OCI-LY7 (cell line): ENCODE results near the gene CBX8.

Experiments
- CTCF ChIP-seq: fragments of 200-600 bp; sonication (generic); conservative IDR thresholded peaks from 2 replicates; pipeline ENCODE4 v1.5.1; 2014; ENCODE audit warnings: mild to moderate bottlenecking, antibody characterized with exemption, low read length, moderate library complexity, mixed read lengths
- EZH2phosphoT487 ChIP-seq: fragments of 200-600 bp; sonication (generic); IDR thresholded peaks from 2 replicates; pipeline ENCODE4 v1.6.1; 2018; ENCODE audit warnings: low read depth, borderline replicate concordance, mild to moderate bottlenecking, mixed run types, antibody characterized with exemption, low read length, moderate library complexity, mixed read lengths

- TF ChIP-seq CTCF, result no peak
- TF ChIP-seq EZH2phosphoT487, result no peak
Measured at GRCh38 chr17:79765708-79766107, 31.2 kb downstream of the CBX8 start.
